ENCODE results near the gene SH3PXD2A. TPM values are rescaled to one million over a fixed set of nuclear protein-coding genes. Genes with fewer than 3 reads are reported as not detected.

SH3PXD2A gene
- total and polyA plus RNA-seq, 2 of the 4 experiments (the other 2 are of a cell fraction) = 6.3 to 23.0 TPM

DNA sequence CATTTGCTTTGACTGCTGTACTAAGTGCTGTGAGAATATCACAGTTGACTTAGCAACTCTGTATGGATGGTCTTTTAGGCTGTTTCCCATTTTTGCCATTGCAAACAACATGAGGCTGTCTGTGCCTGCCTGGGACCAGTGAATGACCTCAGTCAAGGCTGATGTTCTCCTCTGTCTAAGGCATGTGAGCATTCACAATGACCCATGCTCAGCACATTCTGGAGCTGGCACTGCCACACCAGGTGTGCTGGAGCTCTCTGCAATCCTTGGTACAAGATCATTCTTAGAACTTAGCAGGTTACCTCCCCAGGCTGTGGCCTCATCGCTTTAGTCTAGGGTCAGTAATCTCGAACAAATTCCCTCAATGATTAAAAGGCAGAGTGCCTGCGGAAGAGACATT lies 61.9 kb downstream of the SH3PXD2A start:
- Histone ChIP-seq H2BK20ac (ENCODE audit: low read depth, low read length) (no peak overlapping the region), H2AK5ac (ENCODE audit: low read depth, low read length) (0 out of 2 replicates have a peak overlapping the region, but pooled peaks have one; percentile 0), H3K9ac (ENCODE audit: low read depth, low read length) (no peak overlapping the region), H3K36me3 (ENCODE audit: control insufficient read depth, insufficient read depth, low read length) (peaks cover 2% of the 10 kb centered on the region; the same call in 1 of the 2 replicates), H2BK15ac (ENCODE audit: low read depth, low read length) (no peak overlapping the region), H3K4me2 (ENCODE audit: low read depth, low read length) (no peak overlapping the region), H3K56ac (ENCODE audit: extremely low read depth, insufficient read depth, low read length) (no peak overlapping the region), H2AFZ (replicated peaks; ENCODE audit: low read length, poor library complexity) (no peak overlapping the region), H3K9me3 (ENCODE audit: control insufficient read depth, insufficient read depth, low read length) (no peaks in the 10 kb centered on the region), H3K9me1 (ENCODE audit: insufficient read depth, low read length) (peaks cover 4% of the 10 kb centered on the region), H3K4ac (ENCODE audit: low read depth, low read length) (no peak overlapping the region), H2BK5ac (ENCODE audit: low read depth, low read length, poor library complexity, severe bottlenecking) (no peak overlapping the region), H3K27me3 (ENCODE audit: control insufficient read depth, insufficient read depth, low read length) (no peaks in the 10 kb centered on the region), H4K91ac (ENCODE audit: insufficient read depth, low read depth, low read length) (no peak overlapping the region), H3K14ac (replicated peaks; ENCODE audit: low read depth, low read length) (no peak overlapping the region), H2AK9ac (replicated peaks; ENCODE audit: low read depth, low read length, poor library complexity) (no peak overlapping the region), H3K79me1 (ENCODE audit: low read depth in 1 of 2, low read length in 2 of 2) (no peaks in the 10 kb centered on the region), H3K18ac (ENCODE audit: low read depth, low read length) (no peak overlapping the region), H4K8ac (ENCODE audit: low read depth in 2 of 2, low read length in 2 of 2) (no peak overlapping the region), H4K20me1 (ENCODE audit: insufficient read depth, low read length) (no peaks in the 10 kb centered on the region), H3K27ac (ENCODE audit: insufficient read depth, low read length) (no peak overlapping the region), H3K4me1 (ENCODE audit: control insufficient read depth, insufficient read depth, low read length) (peaks cover 2% of the 10 kb centered on the region), H3K4me3 (ENCODE audit: insufficient read depth, low read depth, low read length) (no peak overlapping the region), H2BK120ac (ENCODE audit: low read depth, low read length) (no peak overlapping the region), H4K5ac (ENCODE audit: low read depth, low read length) (no peak overlapping the region), H3K23ac (ENCODE audit: low read depth, low read length) (no peak overlapping the region)
- in situ Hi-C loops (cut with MboI; ENCODE audit: low sequenced_read_pairs) = no loop called here
- ATAC-seq (ENCODE audit: low read depth) (no peak), DNase-seq (no peak)
- CTCF ChIA-PET = no interaction called here
- no TSS peak for BruUV-seq (replicated peaks)
- TF ChIP-seq CEBPB (IDR thresholded peaks at IDR 0.05; ENCODE audit: low read depth, low read length) (no peak), POLR2A (IDR thresholded peaks at IDR 0.05; ENCODE audit: low read depth, low read length) (no peak), BHLHE40 (IDR thresholded peaks at IDR 0.05; ENCODE audit: low read depth, low read length) (no peak), MXI1 (IDR thresholded peaks at IDR 0.05; ENCODE audit: borderline replicate concordance, low read depth, low read length) (no peak), MAZ (IDR thresholded peaks at IDR 0.05; ENCODE audit: borderline replicate concordance, low read depth, low read length) (no peak), RFX5 (IDR thresholded peaks at IDR 0.05; ENCODE audit: low read depth, low read length) (no peak), MAFK (IDR thresholded peaks at IDR 0.05; ENCODE audit: low read depth, low read length) (no peak), NFE2L2 (IDR thresholded peaks at IDR 0.05; ENCODE audit: low read depth, low read length) (no peak), CHD1 (IDR thresholded peaks at IDR 0.05; ENCODE audit: low read depth, low read length) (no peak), RCOR1 (IDR thresholded peaks at IDR 0.05; ENCODE audit: insufficient replicate concordance, low read length) (no peak)
- TF ChIP-seq, protein P1, sequence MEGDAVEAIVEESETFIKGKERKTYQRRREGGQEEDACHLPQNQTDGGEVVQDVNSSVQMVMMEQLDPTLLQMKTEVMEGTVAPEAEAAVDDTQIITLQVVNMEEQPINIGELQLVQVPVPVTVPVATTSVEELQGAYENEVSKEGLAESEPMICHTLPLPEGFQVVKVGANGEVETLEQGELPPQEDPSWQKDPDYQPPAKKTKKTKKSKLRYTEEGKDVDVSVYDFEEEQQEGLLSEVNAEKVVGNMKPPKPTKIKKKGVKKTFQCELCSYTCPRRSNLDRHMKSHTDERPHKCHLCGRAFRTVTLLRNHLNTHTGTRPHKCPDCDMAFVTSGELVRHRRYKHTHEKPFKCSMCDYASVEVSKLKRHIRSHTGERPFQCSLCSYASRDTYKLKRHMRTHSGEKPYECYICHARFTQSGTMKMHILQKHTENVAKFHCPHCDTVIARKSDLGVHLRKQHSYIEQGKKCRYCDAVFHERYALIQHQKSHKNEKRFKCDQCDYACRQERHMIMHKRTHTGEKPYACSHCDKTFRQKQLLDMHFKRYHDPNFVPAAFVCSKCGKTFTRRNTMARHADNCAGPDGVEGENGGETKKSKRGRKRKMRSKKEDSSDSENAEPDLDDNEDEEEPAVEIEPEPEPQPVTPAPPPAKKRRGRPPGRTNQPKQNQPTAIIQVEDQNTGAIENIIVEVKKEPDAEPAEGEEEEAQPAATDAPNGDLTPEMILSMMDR (conservative IDR thresholded peaks at IDR 0.05; ENCODE audit: low read depth, low read length) = no peak
- POLR2A ChIA-PET (ENCODE audit: unreplicated experiment) = no interaction called here
- intact Hi-C loops (cut with micrococcal nuclease) = no loop called here
- 100% methylated on average over 2 of the region's 3 CpGs; no CpG with 5 or more reads in 1 of the 2 experiments for WGBS, 2 experiments (ENCODE audit: extremely low coverage in 2 of 2, insufficient read length in 1 of 2)
- dilution Hi-C loops (cut with HindIII; ENCODE audit: low sequenced_read_pairs, unreplicated experiment) = no loop called here
